WTC11 (cell line): Measurements from ENCODE around the gene STX4. TPM values are rescaled to one million over a fixed set of nuclear protein-coding genes. Genes with fewer than 3 reads are reported as not detected.

Experiments
- ATAC-seq: fragments of 200-7000 bp; cut with Tn5 transposase; 2 replicates; pipeline ENCODE4 v1.10.0; 2021; ENCODE audit warnings: mild to moderate bottlenecking, moderate library complexity
- CTCF ChIA-PET: fragments of 300-600 bp; sonication (Branson Sonifier 250); formaldehyde crosslinking; loops from one replicate; lab custom pipeline; 2021; ENCODE audit warnings: antibody characterized with exemption; lab: Charles Lee
- POLR2A ChIA-PET: fragments of 350-600 bp; sonication (Branson Sonifier 250); formaldehyde crosslinking; loops from one replicate; lab custom pipeline; 2021; ENCODE audit warnings: antibody characterized with exemption; lab: Charles Lee
- DNase-seq: peaks from one replicate; pipeline ENCODE4 v3.0.0; 2021; ENCODE audit warnings: low spot score
- H3K27ac Mint-ChIP-seq: 2 replicates; pipeline ENCODE4 v1.8.0; 2021; ENCODE audit warnings: mixed read lengths
- H3K27me3 Mint-ChIP-seq: 2 replicates; pipeline ENCODE4 v1.8.0; 2021; ENCODE audit warnings: low read depth, mild to moderate bottlenecking, moderate library complexity, mixed read lengths
- H3K36me3 Mint-ChIP-seq: 2 replicates; pipeline ENCODE4 v1.8.0; 2021; ENCODE audit warnings: mixed read lengths
- H3K4me1 Mint-ChIP-seq: 2 replicates; pipeline ENCODE4 v1.8.0; 2022; ENCODE audit warnings: mixed read lengths
- H3K4me3 Mint-ChIP-seq: 2 replicates; pipeline ENCODE4 v1.8.0; 2021; ENCODE audit warnings: mild to moderate bottlenecking, moderate library complexity, mixed read lengths
- H3K9me3 Mint-ChIP-seq: 2 replicates; pipeline ENCODE4 v1.8.0; 2021; ENCODE audit warnings: mixed read lengths
- AFF4 ChIP-seq: sonication (generic); formaldehyde crosslinking; IDR thresholded peaks from 2 replicates; pipeline ENCODE4 v1.8.1; 2023; ENCODE audit warnings: mild to moderate bottlenecking, missing genetic modification reagents, borderline replicate concordance
- CBFB ChIP-seq: sonication (generic); formaldehyde crosslinking; IDR thresholded peaks from 2 replicates; pipeline ENCODE4 v1.8.1; 2022; ENCODE audit warnings: mild to moderate bottlenecking, low read depth, missing genetic modification reagents
- CTCF ChIP-seq: fragments of 200-600 bp; IDR thresholded peaks from 2 replicates; pipeline ENCODE4 v1.8.0; 2022; ENCODE audit warnings: antibody characterized with exemption
- FOXK1 ChIP-seq: sonication (generic); formaldehyde crosslinking; IDR thresholded peaks from 2 replicates; pipeline ENCODE4 v1.8.0; 2022; ENCODE audit warnings: mild to moderate bottlenecking, moderate library complexity, missing genetic modification reagents
- GTF2I ChIP-seq: fragments of 250-450 bp; sonication (Bioruptor Pico); conservative IDR thresholded peaks from 2 replicates; pipeline ENCODE4 v1.4.0; 2021; ENCODE audit warnings: mild to moderate bottlenecking
- JUN ChIP-seq: sonication (generic); formaldehyde crosslinking; IDR thresholded peaks from 2 replicates; pipeline ENCODE4 v1.8.0; 2023; ENCODE audit warnings: mild to moderate bottlenecking, missing genetic modification reagents
- NFYB ChIP-seq: sonication (generic); formaldehyde crosslinking; conservative IDR thresholded peaks from 2 replicates; pipeline ENCODE4 v1.8.0; 2022; ENCODE audit warnings: low read depth, missing genetic modification reagents
- PREB ChIP-seq: sonication (generic); formaldehyde crosslinking; IDR thresholded peaks from 2 replicates; pipeline ENCODE4 v1.8.1; 2022; ENCODE audit warnings: mild to moderate bottlenecking, missing genetic modification reagents, moderate library complexity, borderline replicate concordance
- SMAD3 ChIP-seq: sonication (generic); formaldehyde crosslinking; IDR thresholded peaks from 2 replicates; pipeline ENCODE4 v1.8.0; 2022; ENCODE audit warnings: missing genetic modification reagents, mild to moderate bottlenecking, borderline replicate concordance
- SOX15 ChIP-seq: fragments of 250-450 bp; sonication (Bioruptor Pico); IDR thresholded peaks from 2 replicates; pipeline ENCODE4 v1.9.0; 2021; ENCODE audit warnings: mild to moderate bottlenecking
- SP1 ChIP-seq: sonication (generic); formaldehyde crosslinking; conservative IDR thresholded peaks from 2 replicates; pipeline ENCODE4 v1.8.1; 2022; ENCODE audit warnings: missing genetic modification reagents
- ZNF423 ChIP-seq: fragments of 250-450 bp; sonication (Bioruptor Pico); IDR thresholded peaks from 2 replicates; pipeline ENCODE4 v2.1.2; 2022; ENCODE audit warnings: mild to moderate bottlenecking, moderate library complexity
- ZNF425 ChIP-seq: fragments of 250-450 bp; sonication (Bioruptor Pico); conservative IDR thresholded peaks from 2 replicates; pipeline ENCODE4 v1.9.0; 2021; ENCODE audit warnings: mild to moderate bottlenecking
- total RNA-seq: library from RNA; stranded (reverse); gene quantifications from 3 replicates; pipeline ENCODE4 v1.2.3, GENCODE V29; 2021
- TF ChIP-seq, protein P1 (sequence below): sonication (generic); formaldehyde crosslinking; IDR thresholded peaks from 2 replicates; pipeline ENCODE4 v1.8.0; 2022; ENCODE audit warnings: mild to moderate bottlenecking, missing genetic modification reagents
- TF ChIP-seq, protein P2 (sequence below): sonication (generic); formaldehyde crosslinking; conservative IDR thresholded peaks from 2 replicates; pipeline ENCODE4 v1.8.1; 2022; ENCODE audit warnings: mild to moderate bottlenecking, missing genetic modification reagents
- TF ChIP-seq, protein P3 (sequence below): sonication (generic); formaldehyde crosslinking; IDR thresholded peaks from 2 replicates; pipeline ENCODE4 v1.8.0; 2022; ENCODE audit warnings: mild to moderate bottlenecking, missing genetic modification reagents
- TF ChIP-seq, protein P4 (sequence below): sonication (generic); formaldehyde crosslinking; IDR thresholded peaks from 2 replicates; pipeline ENCODE4 v1.8.1; 2022; ENCODE audit warnings: missing genetic modification reagents, borderline replicate concordance
- TF ChIP-seq, protein P5 (sequence below): sonication (generic); formaldehyde crosslinking; IDR thresholded peaks from 2 replicates; pipeline ENCODE4 v1.8.1; 2023; ENCODE audit warnings: mild to moderate bottlenecking, missing genetic modification reagents, moderate library complexity

The STX4 gene
- total RNA-seq, 1 experiment from 2014 or later = 38.4 TPM

DNA sequence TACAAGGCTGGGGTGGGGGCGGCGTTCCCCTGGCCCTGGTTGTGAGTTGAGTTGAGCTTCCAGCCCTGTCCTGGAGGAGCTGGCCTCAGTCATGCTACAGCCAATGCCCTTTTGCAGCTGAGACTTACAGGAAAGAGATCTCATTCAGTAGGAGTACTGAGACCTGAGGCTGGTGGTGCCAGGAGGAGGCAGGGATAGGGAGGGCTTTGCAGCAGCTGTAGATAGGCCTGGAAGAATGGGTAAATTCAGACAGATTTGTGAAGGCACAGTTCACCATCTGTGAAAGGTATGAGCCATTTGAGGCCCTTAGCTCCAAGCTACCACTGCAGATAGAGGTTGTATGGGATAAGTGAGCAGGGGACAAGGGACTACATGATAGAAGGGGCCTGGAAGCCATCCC lies 5.6 kb downstream of the STX4 start:
- Mint-ChIP-seq H3K27ac (no peak overlapping the region), H3K9me3 (no peaks in the 10 kb centered on the region), H3K36me3 (no peaks in the 10 kb centered on the region), H3K4me3 (no peak overlapping the region), H3K4me1 (peaks cover 5% of the 10 kb centered on the region; the same call in 1 of the 2 replicates), H3K27me3 (no peaks in the 10 kb centered on the region)
- TF ChIP-seq AFF4 (CRISPR knock-in tag) (no peak), SP1 (CRISPR knock-in tag) (no peak), JUN (CRISPR knock-in tag) (no peak), SOX15 (no peak), ZNF425 (CRISPR knock-in tag) (no peak), GTF2I (no peak), CBFB (CRISPR knock-in tag) (no peak), FOXK1 (CRISPR knock-in tag) (no peak), PREB (no peak), ZNF423 (no peak), NFYB (CRISPR knock-in tag) (no peak), CTCF (no peak), SMAD3 (CRISPR knock-in tag) (no peak)
- TF ChIP-seq, protein P1, sequence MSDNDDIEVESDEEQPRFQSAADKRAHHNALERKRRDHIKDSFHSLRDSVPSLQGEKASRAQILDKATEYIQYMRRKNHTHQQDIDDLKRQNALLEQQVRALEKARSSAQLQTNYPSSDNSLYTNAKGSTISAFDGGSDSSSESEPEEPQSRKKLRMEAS (CRISPR knock-in tag) = no peak
- TF ChIP-seq, protein P2, sequence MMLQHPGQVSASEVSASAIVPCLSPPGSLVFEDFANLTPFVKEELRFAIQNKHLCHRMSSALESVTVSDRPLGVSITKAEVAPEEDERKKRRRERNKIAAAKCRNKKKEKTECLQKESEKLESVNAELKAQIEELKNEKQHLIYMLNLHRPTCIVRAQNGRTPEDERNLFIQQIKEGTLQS = no peak
- TF ChIP-seq, protein P3, sequence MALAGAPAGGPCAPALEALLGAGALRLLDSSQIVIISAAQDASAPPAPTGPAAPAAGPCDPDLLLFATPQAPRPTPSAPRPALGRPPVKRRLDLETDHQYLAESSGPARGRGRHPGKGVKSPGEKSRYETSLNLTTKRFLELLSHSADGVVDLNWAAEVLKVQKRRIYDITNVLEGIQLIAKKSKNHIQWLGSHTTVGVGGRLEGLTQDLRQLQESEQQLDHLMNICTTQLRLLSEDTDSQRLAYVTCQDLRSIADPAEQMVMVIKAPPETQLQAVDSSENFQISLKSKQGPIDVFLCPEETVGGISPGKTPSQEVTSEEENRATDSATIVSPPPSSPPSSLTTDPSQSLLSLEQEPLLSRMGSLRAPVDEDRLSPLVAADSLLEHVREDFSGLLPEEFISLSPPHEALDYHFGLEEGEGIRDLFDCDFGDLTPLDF (CRISPR knock-in tag) = no peak
- TF ChIP-seq, protein P4, sequence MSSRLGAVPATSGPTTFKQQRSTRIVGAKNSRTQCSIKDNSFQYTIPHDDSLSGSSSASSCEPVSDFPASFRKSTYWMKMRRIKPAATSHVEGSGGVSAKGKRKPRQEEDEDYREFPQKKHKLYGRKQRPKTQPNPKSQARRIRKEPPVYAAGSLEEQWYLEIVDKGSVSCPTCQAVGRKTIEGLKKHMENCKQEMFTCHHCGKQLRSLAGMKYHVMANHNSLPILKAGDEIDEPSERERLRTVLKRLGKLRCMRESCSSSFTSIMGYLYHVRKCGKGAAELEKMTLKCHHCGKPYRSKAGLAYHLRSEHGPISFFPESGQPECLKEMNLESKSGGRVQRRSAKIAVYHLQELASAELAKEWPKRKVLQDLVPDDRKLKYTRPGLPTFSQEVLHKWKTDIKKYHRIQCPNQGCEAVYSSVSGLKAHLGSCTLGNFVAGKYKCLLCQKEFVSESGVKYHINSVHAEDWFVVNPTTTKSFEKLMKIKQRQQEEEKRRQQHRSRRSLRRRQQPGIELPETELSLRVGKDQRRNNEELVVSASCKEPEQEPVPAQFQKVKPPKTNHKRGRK (CRISPR knock-in tag) = no peak
- TF ChIP-seq, protein P5, sequence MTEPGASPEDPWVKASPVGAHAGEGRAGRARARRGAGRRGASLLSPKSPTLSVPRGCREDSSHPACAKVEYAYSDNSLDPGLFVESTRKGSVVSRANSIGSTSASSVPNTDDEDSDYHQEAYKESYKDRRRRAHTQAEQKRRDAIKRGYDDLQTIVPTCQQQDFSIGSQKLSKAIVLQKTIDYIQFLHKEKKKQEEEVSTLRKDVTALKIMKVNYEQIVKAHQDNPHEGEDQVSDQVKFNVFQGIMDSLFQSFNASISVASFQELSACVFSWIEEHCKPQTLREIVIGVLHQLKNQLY = no peak
- no peak for ATAC-seq
- POLR2A ChIA-PET = no interaction called here
- DNase-seq = no peak
- CTCF ChIA-PET = interaction anchor here (2.8 kb wide), 1 partner anchor 54 kb away, joined by 12 read pairs; the partner anchor contains the start of gene HSD3B7
